SU-DHL-6 (cell line): Measurements from ENCODE around the gene NFIA.

ENCODE experiments used
- H2AFZ ChIP-seq: fragments of 200-600 bp; sonication (generic); 2 replicates; pipeline ENCODE4 v1.6.1; 2014; ENCODE audit warnings: low read depth, mild to moderate bottlenecking, moderate library complexity, mixed read lengths, antibody characterized with exemption, low read length; ENCODE audit not compliant: severe bottlenecking
- H3F3A ChIP-seq: fragments of 200-600 bp; shearing (Covaris generic); 2 replicates; pipeline ENCODE4 v1.6.0; 2016; ENCODE audit warnings: antibody characterized with exemption, mild to moderate bottlenecking; ENCODE audit not compliant: insufficient read depth
- H3K27ac ChIP-seq: fragments of 200-600 bp; sonication (generic); 2 replicates; pipeline ENCODE4 v1.5.1; 2016; ENCODE audit warnings: low read depth, mild to moderate bottlenecking, low read length, moderate library complexity, mixed read lengths
- H3K27me3 ChIP-seq: fragments of 200-600 bp; sonication (generic), shearing (Covaris generic); 2 replicates; pipeline ENCODE4 v1.6.0; 2014; ENCODE audit warnings: mild to moderate bottlenecking, low read length
- H3K36me3 ChIP-seq: fragments of 200-600 bp; sonication (generic); 2 replicates; pipeline ENCODE4 v1.6.1; 2014; ENCODE audit warnings: mild to moderate bottlenecking, low read length, mixed read lengths
- H3K4me2 ChIP-seq: fragments of 300-600, 200-600 bp; shearing (Covaris generic), sonication (generic); 2 replicates; pipeline ENCODE4 v1.6.0; 2014; ENCODE audit warnings: low read length, low read depth, mild to moderate bottlenecking; ENCODE audit not compliant: poor library complexity, severe bottlenecking
- H3K4me3 ChIP-seq: fragments of 200-600 bp; sonication (generic); 2 replicates; pipeline ENCODE4 v1.5.1; 2014; ENCODE audit warnings: antibody characterized with exemption, low read length, mild to moderate bottlenecking, mixed read lengths; ENCODE audit not compliant: insufficient read depth, poor library complexity, severe bottlenecking
- H3K79me2 ChIP-seq: fragments of 200-600 bp; sonication (generic); 2 replicates; pipeline ENCODE4 v1.6.1; 2014; ENCODE audit warnings: mild to moderate bottlenecking, low read length, moderate library complexity; ENCODE audit not compliant: insufficient read depth
- H3K9ac ChIP-seq: fragments of 200-600 bp; sonication (generic); 2 replicates; pipeline ENCODE4 v1.7.0; 2014; ENCODE audit warnings: mild to moderate bottlenecking, low read length
- H3K9me2 ChIP-seq: fragments of 200-600 bp; sonication (generic); replicated peaks from 2 replicates; pipeline ENCODE4 v1.6.1; 2014; ENCODE audit warnings: low read length; ENCODE audit not compliant: insufficient read depth
- H3K9me3 ChIP-seq: fragments of 200-600 bp; sonication (generic); 2 replicates; pipeline ENCODE4 v1.6.1; 2014; ENCODE audit warnings: low read length, mixed read lengths; ENCODE audit not compliant: insufficient read depth
- H4K20me1 ChIP-seq: fragments of 200-600 bp; sonication (generic); 2 replicates; pipeline ENCODE4 v1.6.1; 2014; ENCODE audit warnings: low read depth, mild to moderate bottlenecking, antibody characterized with exemption, low read length, moderate library complexity, mixed read lengths
- CTCF ChIP-seq: fragments of 200-600 bp; sonication (generic); IDR thresholded peaks from one replicate; pipeline ENCODE4 v1.5.1; 2017; ENCODE audit warnings: antibody characterized with exemption, mild to moderate bottlenecking, low read length, moderate library complexity; ENCODE audit not compliant: insufficient read depth, poor library complexity, severe bottlenecking
- EZH2phosphoT487 ChIP-seq: fragments of 200-600 bp; sonication (generic), shearing (Covaris generic); conservative IDR thresholded peaks from 2 replicates; pipeline ENCODE4 v1.6.1; 2018; ENCODE audit warnings: mild to moderate bottlenecking, antibody characterized with exemption, low read length, moderate library complexity, mixed read lengths

The NFIA gene

GRCh38 chr1:61264825-61265242 is 182.5 kb downstream of the NFIA start:
- TF ChIP-seq CTCF: no peak
- TF ChIP-seq EZH2phosphoT487: no peak
- H3K9me3 ChIP-seq: no peaks in the 10 kb centered on the region
- no peaks in the 10 kb centered on the region for H3K27me3 ChIP-seq
- no peaks in the 10 kb centered on the region for H4K20me1 ChIP-seq
- H3K36me3 ChIP-seq: no peaks in the 10 kb centered on the region
- H3K27ac ChIP-seq: no peak overlapping the region
- no peak overlapping the region for H3K4me3 ChIP-seq
- no peaks in the 10 kb centered on the region for H3F3A ChIP-seq
- no peak overlapping the region for H2AFZ ChIP-seq
- H3K79me2 ChIP-seq: no peaks in the 10 kb centered on the region
- H3K4me2 ChIP-seq: no peak overlapping the region
- H3K9me2 ChIP-seq: no peaks in the 10 kb centered on the region
- no peak overlapping the region for H3K9ac ChIP-seq

- H3K27ac ChIP-seq: no peak overlapping the region
- H3K9ac ChIP-seq: no peak overlapping the region
- H3K9me2 ChIP-seq: no peaks in the 10 kb centered on the region
- no peaks in the 10 kb centered on the region for H3K36me3 ChIP-seq
- H3K27me3 ChIP-seq: no peaks in the 10 kb centered on the region
- H3K4me3 ChIP-seq: no peak overlapping the region
- no peak for TF ChIP-seq CTCF
- no peak for TF ChIP-seq EZH2phosphoT487
- no peaks in the 10 kb centered on the region for H3K9me3 ChIP-seq
- no peak overlapping the region for H2AFZ ChIP-seq
- H3K79me2 ChIP-seq: no peaks in the 10 kb centered on the region
- no peak overlapping the region for H3K4me2 ChIP-seq
- no peaks in the 10 kb centered on the region for H4K20me1 ChIP-seq
- no peaks in the 10 kb centered on the region for H3F3A ChIP-seq
Observed at GRCh38 chr1:61265665-61266064, 183.3 kb downstream of the NFIA start.

DNA sequence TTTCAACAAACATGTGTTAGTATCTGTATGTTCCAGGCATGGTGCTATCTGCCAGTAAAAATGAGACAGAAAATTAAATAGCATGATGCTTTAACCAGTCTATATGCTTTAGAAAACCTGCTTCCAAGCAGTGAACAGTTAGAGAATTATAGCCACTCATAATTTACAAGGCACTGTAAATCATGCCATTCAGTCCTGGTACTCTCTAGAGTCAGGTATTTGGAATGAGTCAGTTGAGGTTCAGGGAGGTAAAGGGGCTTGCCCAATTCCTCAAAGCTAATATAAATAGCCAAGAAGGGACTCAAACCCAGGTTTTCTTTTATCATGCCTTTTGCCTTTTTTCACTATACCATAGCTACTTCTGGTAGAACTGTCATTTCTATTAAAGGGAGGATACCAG is 184.4 kb downstream of the NFIA start:
- no peaks in the 10 kb centered on the region for H3K27me3 ChIP-seq
- H4K20me1 ChIP-seq: no peaks in the 10 kb centered on the region
- no peaks in the 10 kb centered on the region for H3K9me2 ChIP-seq
- no peak overlapping the region for H3K4me3 ChIP-seq
- H2AFZ ChIP-seq: no peak overlapping the region
- H3F3A ChIP-seq: no peaks in the 10 kb centered on the region
- H3K79me2 ChIP-seq: no peaks in the 10 kb centered on the region
- TF ChIP-seq CTCF (no peak), EZH2phosphoT487 (no peak)
- no peak overlapping the region for H3K4me2 ChIP-seq
- H3K9me3 ChIP-seq: no peaks in the 10 kb centered on the region
- H3K9ac ChIP-seq: no peak overlapping the region
- H3K27ac ChIP-seq: no peak overlapping the region
- no peaks in the 10 kb centered on the region for H3K36me3 ChIP-seq

GRCh38 chr1:61268546-61269240 is 186.3 kb downstream of the NFIA start:
- Histone ChIP-seq H3K9me2 (no peaks in the 10 kb centered on the region), H3K79me2 (no peaks in the 10 kb centered on the region), H3K9me3 (no peaks in the 10 kb centered on the region), H3K36me3 (no peaks in the 10 kb centered on the region), H4K20me1 (no peaks in the 10 kb centered on the region), H3K9ac (no peak overlapping the region), H3K4me3 (no peak overlapping the region), H3K27me3 (no peaks in the 10 kb centered on the region), H2AFZ (no peak overlapping the region), H3K27ac (no peak overlapping the region), H3F3A (no peaks in the 10 kb centered on the region), H3K4me2 (no peak overlapping the region)
- no peak for TF ChIP-seq EZH2phosphoT487
- no peak for TF ChIP-seq CTCF
